ENCODE measurements around the gene CD34.

Gene CD34

DNA sequence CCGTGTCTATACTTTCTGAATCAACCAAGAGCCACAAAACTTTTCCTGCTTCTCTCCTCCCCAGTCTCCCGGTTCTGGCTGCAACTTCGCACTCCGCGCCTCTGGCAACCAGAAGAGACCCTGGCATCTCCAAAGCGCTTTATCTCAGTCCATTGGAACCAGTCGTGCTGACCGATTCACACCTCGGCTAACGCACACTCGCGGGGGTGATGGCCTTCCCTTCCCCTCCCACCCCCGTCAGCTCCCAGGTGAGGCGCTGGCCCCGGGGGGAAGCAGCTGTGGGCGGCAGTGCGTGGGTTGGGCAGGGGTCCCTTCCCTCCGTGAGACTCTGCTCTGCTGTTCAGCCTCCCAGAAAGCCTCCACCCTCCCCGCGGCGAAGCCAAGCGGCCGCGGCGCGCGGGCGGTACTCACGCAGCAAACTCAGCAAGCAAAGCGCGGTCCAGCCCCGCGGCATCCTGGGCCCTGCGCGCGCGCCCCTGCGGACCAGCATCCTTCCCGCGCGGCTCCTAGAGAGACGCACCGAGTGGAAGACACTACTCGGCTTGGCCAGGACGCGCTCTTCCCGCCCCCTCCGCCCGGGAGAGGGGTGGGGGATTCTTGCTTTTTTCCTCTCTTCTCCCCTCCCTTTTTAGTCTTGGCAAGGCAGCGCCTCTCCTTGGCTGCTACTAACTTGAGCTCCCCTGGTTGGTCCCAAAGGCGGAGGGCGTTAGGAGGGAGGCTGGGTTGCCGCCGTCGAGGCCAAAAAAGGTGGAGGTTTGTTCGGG lies at the start of gene CD34:
CD34 (minus strand) TSS at position 535 of the 764 bp plus-strand sequence; CDS start at position 490, 45 bp downstream.
- Histone ChIP-seq H3K4me1 (ENCODE audit: control insufficient read depth, insufficient read depth, low read length) (no peaks in the 10 kb centered on the region), H3K9me3 (ENCODE audit: control insufficient read depth, insufficient read depth, low read depth, low read length) (no peaks in the 10 kb centered on the region), H3K27ac (ENCODE audit: extremely low read depth, low read depth, low read length) (no peak within 1 kb of the TSS), H3K4me3 (ENCODE audit: low read depth, low read length) (no peak within 1 kb of the TSS; the same call in none of the 2 replicates), H3K36me3 (ENCODE audit: control insufficient read depth in 2 of 2, insufficient read depth in 1 of 2, low read length in 2 of 2) (no peaks in the 10 kb centered on the region)
- ChIA-PET CTCF (interaction anchor here (0.6 to 2.2 kb wide), 3 partner anchors 26 to 1393 kb away, joined by 3 to 9 read pairs (median 5); no protein-coding TSS in a partner anchor), POLR2A (interaction anchor here (1.1 kb wide), 1 partner anchor 14 kb away, joined by 3 read pairs; no protein-coding TSS in a partner anchor)
- TF ChIP-seq SP2 (tag by site-specific recombination; IDR thresholded peaks at IDR 0.05) (peak; percentile 56), ZNF664 (tag by site-specific recombination; IDR thresholded peaks at IDR 0.05) (no peak), FEZF1 (tag by site-specific recombination; IDR thresholded peaks at IDR 0.05) (no peak), ZNF580 (tag by site-specific recombination; IDR thresholded peaks at IDR 0.05) (no peak), PRDM10 (tag by site-specific recombination; IDR thresholded peaks at IDR 0.05) (no peak; the same call in 1 of the 2 replicates), ZNF426 (tag by site-specific recombination; IDR thresholded peaks at IDR 0.05) (no peak), ZNF146 (tag by site-specific recombination; IDR thresholded peaks at IDR 0.05) (no peak), ZNF830 (tag by site-specific recombination; IDR thresholded peaks at IDR 0.05; ENCODE audit: low read depth) (no peak), ZNF184 (tag by site-specific recombination; IDR thresholded peaks at IDR 0.05) (no peak), SP7 (tag by site-specific recombination; IDR thresholded peaks at IDR 0.05) (0 out of 2 replicates have a peak, but pooled peaks have one; percentile 14), ZNF398 (tag by site-specific recombination; IDR thresholded peaks at IDR 0.05) (peak; percentile 83), GLIS2 (tag by site-specific recombination; IDR thresholded peaks at IDR 0.05) (peak; percentile 34; the same call in 1 of the 2 replicates), ZNF600 (tag by site-specific recombination; IDR thresholded peaks at IDR 0.05) (peak; percentile 37; the same call in 1 of the 2 replicates), ZNF514 (tag by site-specific recombination; IDR thresholded peaks at IDR 0.05) (no peak), ZNF202 (tag by site-specific recombination; IDR thresholded peaks at IDR 0.05; ENCODE audit: borderline replicate concordance) (no peak), ZNF677 (tag by site-specific recombination; IDR thresholded peaks at IDR 0.05) (no peak), ZXDB (tag by site-specific recombination; IDR thresholded peaks at IDR 0.05) (peak; percentile 62; the same call in 1 of the 2 replicates), KLF8 (tag by site-specific recombination; IDR thresholded peaks at IDR 0.05) (no peak), ZBTB17 (tag by site-specific recombination; IDR thresholded peaks at IDR 0.05) (no peak), SP3 (tag by site-specific recombination; IDR thresholded peaks at IDR 0.05) (peak; percentile 49), ZNF157 (tag by site-specific recombination; IDR thresholded peaks at IDR 0.05) (no peak), ZNF24 (tag by site-specific recombination; IDR thresholded peaks at IDR 0.05) (no peak), ZNF501 (tag by site-specific recombination; IDR thresholded peaks at IDR 0.05) (no peak)
- TF ChIP-seq, protein P1, sequence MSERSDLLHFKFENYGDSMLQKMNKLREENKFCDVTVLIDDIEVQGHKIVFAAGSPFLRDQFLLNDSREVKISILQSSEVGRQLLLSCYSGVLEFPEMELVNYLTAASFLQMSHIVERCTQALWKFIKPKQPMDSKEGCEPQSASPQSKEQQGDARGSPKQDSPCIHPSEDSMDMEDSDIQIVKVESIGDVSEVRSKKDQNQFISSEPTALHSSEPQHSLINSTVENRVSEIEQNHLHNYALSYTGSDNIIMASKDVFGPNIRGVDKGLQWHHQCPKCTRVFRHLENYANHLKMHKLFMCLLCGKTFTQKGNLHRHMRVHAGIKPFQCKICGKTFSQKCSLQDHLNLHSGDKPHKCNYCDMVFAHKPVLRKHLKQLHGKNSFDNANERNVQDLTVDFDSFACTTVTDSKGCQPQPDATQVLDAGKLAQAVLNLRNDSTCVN (tag by site-specific recombination; optimal IDR thresholded peaks at IDR 0.05): peak; percentile 87
- TF ChIP-seq, protein P2, sequence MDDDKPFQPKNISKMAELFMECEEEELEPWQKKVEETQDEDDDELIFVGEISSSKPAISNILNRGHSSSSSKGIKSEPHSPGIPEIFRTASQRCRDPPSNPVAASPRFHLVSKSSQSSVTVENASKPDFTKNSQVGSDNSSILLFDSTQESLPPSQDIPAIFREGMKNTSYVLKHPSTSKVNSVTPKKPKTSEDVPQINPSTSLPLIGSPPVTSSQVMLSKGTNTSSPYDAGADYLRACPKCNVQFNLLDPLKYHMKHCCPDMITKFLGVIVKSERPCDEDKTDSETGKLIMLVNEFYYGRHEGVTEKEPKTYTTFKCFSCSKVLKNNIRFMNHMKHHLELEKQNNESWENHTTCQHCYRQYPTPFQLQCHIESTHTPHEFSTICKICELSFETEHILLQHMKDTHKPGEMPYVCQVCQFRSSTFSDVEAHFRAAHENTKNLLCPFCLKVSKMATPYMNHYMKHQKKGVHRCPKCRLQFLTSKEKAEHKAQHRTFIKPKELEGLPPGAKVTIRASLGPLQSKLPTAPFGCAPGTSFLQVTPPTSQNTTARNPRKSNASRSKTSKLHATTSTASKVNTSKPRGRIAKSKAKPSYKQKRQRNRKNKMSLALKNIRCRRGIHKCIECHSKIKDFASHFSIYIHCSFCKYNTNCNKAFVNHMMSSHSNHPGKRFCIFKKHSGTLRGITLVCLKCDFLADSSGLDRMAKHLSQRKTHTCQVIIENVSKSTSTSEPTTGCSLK (tag by site-specific recombination; IDR thresholded peaks at IDR 0.05): no peak
- TF ChIP-seq, protein P3, sequence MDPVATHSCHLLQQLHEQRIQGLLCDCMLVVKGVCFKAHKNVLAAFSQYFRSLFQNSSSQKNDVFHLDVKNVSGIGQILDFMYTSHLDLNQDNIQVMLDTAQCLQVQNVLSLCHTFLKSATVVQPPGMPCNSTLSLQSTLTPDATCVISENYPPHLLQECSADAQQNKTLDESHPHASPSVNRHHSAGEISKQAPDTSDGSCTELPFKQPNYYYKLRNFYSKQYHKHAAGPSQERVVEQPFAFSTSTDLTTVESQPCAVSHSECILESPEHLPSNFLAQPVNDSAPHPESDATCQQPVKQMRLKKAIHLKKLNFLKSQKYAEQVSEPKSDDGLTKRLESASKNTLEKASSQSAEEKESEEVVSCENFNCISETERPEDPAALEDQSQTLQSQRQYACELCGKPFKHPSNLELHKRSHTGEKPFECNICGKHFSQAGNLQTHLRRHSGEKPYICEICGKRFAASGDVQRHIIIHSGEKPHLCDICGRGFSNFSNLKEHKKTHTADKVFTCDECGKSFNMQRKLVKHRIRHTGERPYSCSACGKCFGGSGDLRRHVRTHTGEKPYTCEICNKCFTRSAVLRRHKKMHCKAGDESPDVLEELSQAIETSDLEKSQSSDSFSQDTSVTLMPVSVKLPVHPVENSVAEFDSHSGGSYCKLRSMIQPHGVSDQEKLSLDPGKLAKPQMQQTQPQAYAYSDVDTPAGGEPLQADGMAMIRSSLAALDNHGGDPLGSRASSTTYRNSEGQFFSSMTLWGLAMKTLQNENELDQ (tag by site-specific recombination; IDR thresholded peaks at IDR 0.05; ENCODE audit: low read depth): no peak

Data from HEK293 (cell line).